LNCaP clone FGC (cell line): Measurements from ENCODE around the gene L3MBTL1.

ENCODE experiments used
- DNase-seq: peaks from one replicate; pipeline ENCODE4 v3.0.0-alpha.2; 2011; ENCODE audit warnings: low read depth
- H3K4me3 ChIP-seq: 2 replicates; pipeline ENCODE4 v1.5.1; 2011; ENCODE audit warnings: mild to moderate bottlenecking, low read depth, low read length, control low read depth
- TF ChIP-seq, protein P1 (sequence below): IDR thresholded peaks from 2 replicates; pipeline ENCODE4 v1.5.1; 2012; ENCODE audit warnings: mild to moderate bottlenecking; ENCODE audit not compliant: control insufficient read depth, insufficient read depth; ENCODE audit errors: extremely low read depth

Gene L3MBTL1

GRCh38 chr20:43535370-43536004, 28.0 kb downstream of the L3MBTL1 start:
- TF ChIP-seq, protein P1, sequence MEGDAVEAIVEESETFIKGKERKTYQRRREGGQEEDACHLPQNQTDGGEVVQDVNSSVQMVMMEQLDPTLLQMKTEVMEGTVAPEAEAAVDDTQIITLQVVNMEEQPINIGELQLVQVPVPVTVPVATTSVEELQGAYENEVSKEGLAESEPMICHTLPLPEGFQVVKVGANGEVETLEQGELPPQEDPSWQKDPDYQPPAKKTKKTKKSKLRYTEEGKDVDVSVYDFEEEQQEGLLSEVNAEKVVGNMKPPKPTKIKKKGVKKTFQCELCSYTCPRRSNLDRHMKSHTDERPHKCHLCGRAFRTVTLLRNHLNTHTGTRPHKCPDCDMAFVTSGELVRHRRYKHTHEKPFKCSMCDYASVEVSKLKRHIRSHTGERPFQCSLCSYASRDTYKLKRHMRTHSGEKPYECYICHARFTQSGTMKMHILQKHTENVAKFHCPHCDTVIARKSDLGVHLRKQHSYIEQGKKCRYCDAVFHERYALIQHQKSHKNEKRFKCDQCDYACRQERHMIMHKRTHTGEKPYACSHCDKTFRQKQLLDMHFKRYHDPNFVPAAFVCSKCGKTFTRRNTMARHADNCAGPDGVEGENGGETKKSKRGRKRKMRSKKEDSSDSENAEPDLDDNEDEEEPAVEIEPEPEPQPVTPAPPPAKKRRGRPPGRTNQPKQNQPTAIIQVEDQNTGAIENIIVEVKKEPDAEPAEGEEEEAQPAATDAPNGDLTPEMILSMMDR = no peak
- no peak for DNase-seq
- H3K4me3 ChIP-seq = no peak overlapping the region

- no peak for DNase-seq
- no peak overlapping the region for H3K4me3 ChIP-seq
- TF ChIP-seq, protein P1 = no peak
Measured at GRCh38 chr20:43536041-43536816, 28.7 kb downstream of the L3MBTL1 start.

DNA sequence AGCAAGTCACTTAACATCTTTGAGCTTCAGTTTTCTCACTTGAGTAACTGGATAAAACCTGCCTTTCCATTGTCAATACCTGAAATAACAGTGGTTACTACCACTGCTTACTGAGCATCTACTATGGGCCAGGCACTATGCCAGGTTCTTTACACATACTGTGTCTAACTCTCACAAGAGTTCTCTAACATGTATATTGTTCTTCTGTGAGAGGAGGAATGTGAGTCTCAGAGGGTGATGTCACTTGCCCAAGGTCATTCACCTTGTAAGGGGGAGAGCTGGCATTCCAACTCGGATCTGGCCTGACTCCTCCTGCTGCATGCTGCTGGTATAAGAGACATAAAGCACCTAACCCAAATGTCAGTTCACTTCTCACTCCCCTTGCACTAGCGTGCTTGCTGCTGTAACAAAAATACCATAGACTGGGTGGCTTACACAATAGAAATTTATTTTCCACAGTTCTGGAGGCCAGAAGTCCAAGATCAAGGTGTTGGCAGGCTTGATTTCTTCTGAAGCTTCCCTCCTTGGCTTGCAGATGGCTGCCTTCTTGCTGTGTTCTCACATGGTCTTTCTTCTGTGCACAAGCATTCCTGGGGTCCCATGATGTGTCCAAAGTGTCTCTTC, 29.4 kb downstream of the L3MBTL1 start:
- DNase-seq = no peak
- no peak overlapping the region for H3K4me3 ChIP-seq
- TF ChIP-seq, protein P1 = no peak

GRCh38 chr20:43537921-43538877, 30.7 kb downstream of the L3MBTL1 start:
- DNase-seq = no peak

GRCh38 chr20:43538878-43539700, 31.6 kb downstream of the L3MBTL1 start:
- TF ChIP-seq, protein P1 = no peak
- no peak overlapping the region for H3K4me3 ChIP-seq
- DNase-seq = no peak

More at GRCh38 chr20:43537921-43538877, 30.7 kb downstream of the L3MBTL1 start:
- H3K4me3 ChIP-seq = no peak overlapping the region
- TF ChIP-seq, protein P1 = peak; percentile 93

- TF ChIP-seq, protein P1 = no peak
- H3K4me3 ChIP-seq = no peak overlapping the region
- DNase-seq = no peak
Measured at GRCh38 chr20:43539975-43540672, 32.6 kb downstream of the L3MBTL1 start.
